Measurements from ENCODE around the gene ECD. TPM values are rescaled to one million over a fixed set of nuclear protein-coding genes. Genes with fewer than 3 reads are reported as not detected.

The ECD gene
- total and polyA plus RNA-seq, 10 of the 15 experiments (the other 5 are each of a cell fraction or from before 2014, with no cell fraction given), result 27.3 to 61.6 (median 44.0) TPM

DNA sequence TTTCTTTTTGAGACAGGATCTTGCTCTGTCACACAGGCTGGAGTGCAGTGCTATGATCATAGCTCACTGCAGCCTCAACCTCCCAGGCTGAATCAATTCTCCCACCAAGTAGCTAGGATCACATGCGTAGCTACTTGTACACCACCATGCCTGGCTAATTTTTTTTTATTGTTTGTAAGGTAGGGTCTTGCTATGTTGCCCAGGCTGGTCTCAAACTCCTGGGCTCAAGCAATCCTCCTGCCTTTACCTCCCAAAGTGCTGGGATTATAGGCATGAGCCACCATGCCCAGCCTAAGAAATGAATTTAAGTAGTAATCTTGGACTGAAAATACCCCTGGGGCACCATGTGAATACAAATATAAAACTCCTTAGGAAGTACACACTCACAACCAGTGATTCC is 51.8 kb downstream of the ECD start:
- H3K79me2 ChIP-seq (ENCODE audit: control insufficient read depth, insufficient read depth, low read length), result no peaks in the 10 kb centered on the region
- TF ChIP-seq, protein P1, sequence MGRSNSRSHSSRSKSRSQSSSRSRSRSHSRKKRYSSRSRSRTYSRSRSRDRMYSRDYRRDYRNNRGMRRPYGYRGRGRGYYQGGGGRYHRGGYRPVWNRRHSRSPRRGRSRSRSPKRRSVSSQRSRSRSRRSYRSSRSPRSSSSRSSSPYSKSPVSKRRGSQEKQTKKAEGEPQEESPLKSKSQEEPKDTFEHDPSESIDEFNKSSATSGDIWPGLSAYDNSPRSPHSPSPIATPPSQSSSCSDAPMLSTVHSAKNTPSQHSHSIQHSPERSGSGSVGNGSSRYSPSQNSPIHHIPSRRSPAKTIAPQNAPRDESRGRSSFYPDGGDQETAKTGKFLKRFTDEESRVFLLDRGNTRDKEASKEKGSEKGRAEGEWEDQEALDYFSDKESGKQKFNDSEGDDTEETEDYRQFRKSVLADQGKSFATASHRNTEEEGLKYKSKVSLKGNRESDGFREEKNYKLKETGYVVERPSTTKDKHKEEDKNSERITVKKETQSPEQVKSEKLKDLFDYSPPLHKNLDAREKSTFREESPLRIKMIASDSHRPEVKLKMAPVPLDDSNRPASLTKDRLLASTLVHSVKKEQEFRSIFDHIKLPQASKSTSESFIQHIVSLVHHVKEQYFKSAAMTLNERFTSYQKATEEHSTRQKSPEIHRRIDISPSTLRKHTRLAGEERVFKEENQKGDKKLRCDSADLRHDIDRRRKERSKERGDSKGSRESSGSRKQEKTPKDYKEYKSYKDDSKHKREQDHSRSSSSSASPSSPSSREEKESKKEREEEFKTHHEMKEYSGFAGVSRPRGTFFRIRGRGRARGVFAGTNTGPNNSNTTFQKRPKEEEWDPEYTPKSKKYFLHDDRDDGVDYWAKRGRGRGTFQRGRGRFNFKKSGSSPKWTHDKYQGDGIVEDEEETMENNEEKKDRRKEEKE (IDR thresholded peaks at IDR 0.05), result no peak
- TF ChIP-seq FOS (IDR thresholded peaks at IDR 0.05; ENCODE audit: borderline replicate concordance, extremely low read depth, insufficient read length), result no peak
- no peak for TF ChIP-seq GABPA (IDR thresholded peaks at IDR 0.05; ENCODE audit: low read depth)
- no peak for TF ChIP-seq RAD21 (IDR thresholded peaks at IDR 0.05; ENCODE audit: insufficient read depth, low read depth, low read length)
- TF ChIP-seq BACH1 (IDR thresholded peaks at IDR 0.05; ENCODE audit: borderline replicate concordance), result no peak
- TF ChIP-seq MTA2 (IDR thresholded peaks at IDR 0.05; ENCODE audit: low read depth), result no peak
- no peak for TF ChIP-seq ASH2L (IDR thresholded peaks at IDR 0.05; ENCODE audit: borderline replicate concordance, low read depth)
- no peak for TF ChIP-seq EP300 (IDR thresholded peaks at IDR 0.05; ENCODE audit: borderline replicate concordance in 1 of 2, control insufficient read depth in 1 of 2, low read depth in 2 of 2, low read length in 2 of 2)
- no peak for TF ChIP-seq RFX5 (IDR thresholded peaks at IDR 0.05; ENCODE audit: low read depth, low read length)
- no peak for TF ChIP-seq GATAD2B (conservative IDR thresholded peaks at IDR 0.05; ENCODE audit: low read depth)
- TF ChIP-seq, protein P2, sequence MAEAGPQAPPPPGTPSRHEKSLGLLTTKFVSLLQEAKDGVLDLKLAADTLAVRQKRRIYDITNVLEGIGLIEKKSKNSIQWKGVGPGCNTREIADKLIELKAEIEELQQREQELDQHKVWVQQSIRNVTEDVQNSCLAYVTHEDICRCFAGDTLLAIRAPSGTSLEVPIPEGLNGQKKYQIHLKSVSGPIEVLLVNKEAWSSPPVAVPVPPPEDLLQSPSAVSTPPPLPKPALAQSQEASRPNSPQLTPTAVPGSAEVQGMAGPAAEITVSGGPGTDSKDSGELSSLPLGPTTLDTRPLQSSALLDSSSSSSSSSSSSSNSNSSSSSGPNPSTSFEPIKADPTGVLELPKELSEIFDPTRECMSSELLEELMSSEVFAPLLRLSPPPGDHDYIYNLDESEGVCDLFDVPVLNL (IDR thresholded peaks at IDR 0.05; ENCODE audit: low read depth, low read length), result no peak
- TF ChIP-seq POLR2AphosphoS5 (IDR thresholded peaks at IDR 0.05; ENCODE audit: low read length), result no peak
- no peak overlapping the region for H3K27ac ChIP-seq (ENCODE audit: control insufficient read depth, insufficient read depth)
- H3K9ac ChIP-seq (ENCODE audit: control insufficient read depth, insufficient read depth, low read length), result no peak overlapping the region
- ATAC-seq (no peak), FAIRE-seq (no peak), DNase-seq (ENCODE audit: low read depth, low spot score) (no peak)
- in situ Hi-C loops (cut with MboI), result no loop called here
- no peaks in the 10 kb centered on the region for H3K27me3 ChIP-seq (replicated peaks in 1 of 2; ENCODE audit: control insufficient read depth in 2 of 2, insufficient read depth in 2 of 2, low read length in 1 of 2)
- WGBS (ENCODE audit: insufficient coverage, insufficient replicate concordance, low lambda C conversion rate, missing lambda C conversion rate), result 100% methylated on average over 1 of the region's 1 CpG
- ChIA-PET CTCF (interaction anchor here (1.1 kb wide), 1 partner anchor 43 kb away, joined by 5 read pairs; no protein-coding TSS in a partner anchor), SMC1A (ENCODE audit: uncharacterized antibody, unreplicated experiment) (interaction anchor here (3.4 kb wide), 1 partner anchor 20 kb away, joined by 12 read pairs; the partner anchor contains the start of gene P4HA1), POLR2A (interaction anchor here (0.6 to 4.5 kb wide), 2 partner anchors 20 to 29 kb away, joined by 4 to 37 read pairs; partner anchors contain the start of gene P4HA1), RAD21 (ENCODE audit: unreplicated experiment) (no interaction called here)
- peaks cover 20% of the 10 kb centered on the region for H3K4me1 ChIP-seq (ENCODE audit: control insufficient read depth, insufficient read depth, low read length)
- peaks cover 0 to 4% of the 10 kb centered on the region in 2 experiments; a peak in 1 of 4 replicates for H3K36me3 ChIP-seq (ENCODE audit: control insufficient read depth in 2 of 2, insufficient read depth in 2 of 2, low read length in 1 of 2)
- H2AFZ ChIP-seq (ENCODE audit: control insufficient read depth, low read depth, low read length), result no peak overlapping the region
- H3K9me3 ChIP-seq (replicated peaks; ENCODE audit: control insufficient read depth, insufficient read depth, low read length), result no peaks in the 10 kb centered on the region
- no peak overlapping the region for H3K4me2 ChIP-seq (ENCODE audit: control insufficient read depth, insufficient read depth)
- no peak overlapping the region for H3K4me3 ChIP-seq
- no peaks in the 10 kb centered on the region for H4K20me1 ChIP-seq (ENCODE audit: control insufficient read depth, insufficient read depth)
- intact Hi-C loops (cut with micrococcal nuclease; ENCODE audit: unreplicated experiment), result no loop called here
- BruUV-seq (replicated peaks), result no TSS peak
